Measurements from ENCODE around the gene DIAPH2. TPM values are rescaled to one million over a fixed set of nuclear protein-coding genes. Genes with fewer than 3 reads are reported as not detected.

Gene DIAPH2
- polyA plus RNA-seq, 1 experiment, result 10.6 TPM

- H3K27me3 ChIP-seq (ENCODE audit: control insufficient read depth, insufficient read depth, low read length), result no peaks in the 10 kb centered on the region
- TF ChIP-seq CTCF (IDR thresholded peaks at IDR 0.05; ENCODE audit: low read depth, low read length), result no peak
- H3K4me3 ChIP-seq (ENCODE audit: low read depth, low read length), result no peak overlapping the region
- no peak overlapping the region for H3K27ac ChIP-seq (ENCODE audit: low read depth, low read length)
- ChIA-PET CTCF (no interaction called here), POLR2A (no interaction called here)
- H3K9me3 ChIP-seq (ENCODE audit: control insufficient read depth, insufficient read depth, low read length), result no peaks in the 10 kb centered on the region
- no peak for DNase-seq (ENCODE audit: low read depth, low spot score)
These were observed 362.2 kb downstream of the DIAPH2 start for GRCh38 chrX:97046867-97047266.

GRCh38 chrX:97050392-97050791, 365.8 kb downstream of the DIAPH2 start:
- no peaks in the 10 kb centered on the region for H3K9me3 ChIP-seq (ENCODE audit: control insufficient read depth, insufficient read depth, low read length)
- TF ChIP-seq CTCF (IDR thresholded peaks at IDR 0.05; ENCODE audit: low read depth, low read length), result no peak
- no peaks in the 10 kb centered on the region for H3K27me3 ChIP-seq (ENCODE audit: control insufficient read depth, insufficient read depth, low read length)
- ChIA-PET POLR2A (no interaction called here), CTCF (no interaction called here)
- no peak for DNase-seq (ENCODE audit: low read depth, low spot score)
- H3K4me3 ChIP-seq (ENCODE audit: low read depth, low read length), result no peak overlapping the region
- no peak overlapping the region for H3K27ac ChIP-seq (ENCODE audit: low read depth, low read length)

- TF ChIP-seq CTCF (IDR thresholded peaks at IDR 0.05; ENCODE audit: low read depth, low read length), result no peak
- no peak for DNase-seq (ENCODE audit: low read depth, low spot score)
- no peaks in the 10 kb centered on the region for H3K9me3 ChIP-seq (ENCODE audit: control insufficient read depth, insufficient read depth, low read length)
- no peak overlapping the region for H3K4me3 ChIP-seq (ENCODE audit: low read depth, low read length)
- POLR2A ChIA-PET, result no interaction called here
- H3K27ac ChIP-seq (ENCODE audit: low read depth, low read length), result no peak overlapping the region
- H3K27me3 ChIP-seq (ENCODE audit: control insufficient read depth, insufficient read depth, low read length), result no peaks in the 10 kb centered on the region
- CTCF ChIA-PET, result no interaction called here
These were observed 372.8 kb downstream of the DIAPH2 start for GRCh38 chrX:97057349-97057909.

GRCh38 chrX:97060020-97060419, 375.4 kb downstream of the DIAPH2 start:
- Histone ChIP-seq H3K27me3 (ENCODE audit: control insufficient read depth, insufficient read depth, low read length) (no peaks in the 10 kb centered on the region), H3K4me3 (ENCODE audit: low read depth, low read length) (no peak overlapping the region), H3K9me3 (ENCODE audit: control insufficient read depth, insufficient read depth, low read length) (no peaks in the 10 kb centered on the region), H3K27ac (ENCODE audit: low read depth, low read length) (no peak overlapping the region)
- POLR2A ChIA-PET, result no interaction called here
- DNase-seq (ENCODE audit: low read depth, low spot score), result no peak
- no peak for TF ChIP-seq CTCF (IDR thresholded peaks at IDR 0.05; ENCODE audit: low read depth, low read length)
- CTCF ChIA-PET, result no interaction called here

- ChIA-PET CTCF (no interaction called here), POLR2A (no interaction called here)
- no peak overlapping the region for H3K27ac ChIP-seq (ENCODE audit: low read depth, low read length)
- no peak overlapping the region for H3K4me3 ChIP-seq (ENCODE audit: low read depth, low read length)
- H3K9me3 ChIP-seq (ENCODE audit: control insufficient read depth, insufficient read depth, low read length), result no peaks in the 10 kb centered on the region
- TF ChIP-seq CTCF (IDR thresholded peaks at IDR 0.05; ENCODE audit: low read depth, low read length), result no peak
- no peak for DNase-seq (ENCODE audit: low read depth, low spot score)
- no peaks in the 10 kb centered on the region for H3K27me3 ChIP-seq (ENCODE audit: control insufficient read depth, insufficient read depth, low read length)
These were observed 380.4 kb downstream of the DIAPH2 start for GRCh38 chrX:97065066-97065465.
